ENCODE results near the gene CNDP1.

DNA sequence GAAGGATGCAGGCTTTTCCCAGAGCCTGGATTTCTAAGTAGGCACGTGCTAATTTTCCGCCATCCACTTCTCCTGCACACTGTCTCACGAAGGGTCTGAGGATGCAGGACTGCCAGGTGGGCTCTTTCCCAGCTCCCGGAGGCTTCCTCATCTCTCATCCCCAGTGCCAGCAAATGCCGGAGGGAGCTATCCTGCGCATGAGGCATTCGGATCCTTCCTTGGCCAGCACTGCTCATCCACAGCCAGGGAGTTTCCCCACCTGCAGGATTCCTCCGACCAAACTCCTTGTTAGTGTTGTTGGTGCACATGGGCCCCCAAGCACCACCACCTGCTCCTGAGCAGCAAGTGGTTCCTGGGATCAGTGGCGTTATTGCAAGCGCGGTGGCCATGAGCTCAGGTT, 5.0 kb downstream of the CNDP1 start:
- no peak for TF ChIP-seq RAD21 (IDR thresholded peaks at IDR 0.05)
- TF ChIP-seq GABPA (IDR thresholded peaks at IDR 0.05 in 1 of 2, conservative IDR thresholded peaks at IDR 0.05 in 1 of 2) = no peak
- TF ChIP-seq, protein P1, sequence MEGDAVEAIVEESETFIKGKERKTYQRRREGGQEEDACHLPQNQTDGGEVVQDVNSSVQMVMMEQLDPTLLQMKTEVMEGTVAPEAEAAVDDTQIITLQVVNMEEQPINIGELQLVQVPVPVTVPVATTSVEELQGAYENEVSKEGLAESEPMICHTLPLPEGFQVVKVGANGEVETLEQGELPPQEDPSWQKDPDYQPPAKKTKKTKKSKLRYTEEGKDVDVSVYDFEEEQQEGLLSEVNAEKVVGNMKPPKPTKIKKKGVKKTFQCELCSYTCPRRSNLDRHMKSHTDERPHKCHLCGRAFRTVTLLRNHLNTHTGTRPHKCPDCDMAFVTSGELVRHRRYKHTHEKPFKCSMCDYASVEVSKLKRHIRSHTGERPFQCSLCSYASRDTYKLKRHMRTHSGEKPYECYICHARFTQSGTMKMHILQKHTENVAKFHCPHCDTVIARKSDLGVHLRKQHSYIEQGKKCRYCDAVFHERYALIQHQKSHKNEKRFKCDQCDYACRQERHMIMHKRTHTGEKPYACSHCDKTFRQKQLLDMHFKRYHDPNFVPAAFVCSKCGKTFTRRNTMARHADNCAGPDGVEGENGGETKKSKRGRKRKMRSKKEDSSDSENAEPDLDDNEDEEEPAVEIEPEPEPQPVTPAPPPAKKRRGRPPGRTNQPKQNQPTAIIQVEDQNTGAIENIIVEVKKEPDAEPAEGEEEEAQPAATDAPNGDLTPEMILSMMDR (IDR thresholded peaks at IDR 0.05; ENCODE audit: low read depth, low read length, missing input control) = no peak
- no peak for TF ChIP-seq RXRA (IDR thresholded peaks at IDR 0.05)
- TF ChIP-seq, protein P2, sequence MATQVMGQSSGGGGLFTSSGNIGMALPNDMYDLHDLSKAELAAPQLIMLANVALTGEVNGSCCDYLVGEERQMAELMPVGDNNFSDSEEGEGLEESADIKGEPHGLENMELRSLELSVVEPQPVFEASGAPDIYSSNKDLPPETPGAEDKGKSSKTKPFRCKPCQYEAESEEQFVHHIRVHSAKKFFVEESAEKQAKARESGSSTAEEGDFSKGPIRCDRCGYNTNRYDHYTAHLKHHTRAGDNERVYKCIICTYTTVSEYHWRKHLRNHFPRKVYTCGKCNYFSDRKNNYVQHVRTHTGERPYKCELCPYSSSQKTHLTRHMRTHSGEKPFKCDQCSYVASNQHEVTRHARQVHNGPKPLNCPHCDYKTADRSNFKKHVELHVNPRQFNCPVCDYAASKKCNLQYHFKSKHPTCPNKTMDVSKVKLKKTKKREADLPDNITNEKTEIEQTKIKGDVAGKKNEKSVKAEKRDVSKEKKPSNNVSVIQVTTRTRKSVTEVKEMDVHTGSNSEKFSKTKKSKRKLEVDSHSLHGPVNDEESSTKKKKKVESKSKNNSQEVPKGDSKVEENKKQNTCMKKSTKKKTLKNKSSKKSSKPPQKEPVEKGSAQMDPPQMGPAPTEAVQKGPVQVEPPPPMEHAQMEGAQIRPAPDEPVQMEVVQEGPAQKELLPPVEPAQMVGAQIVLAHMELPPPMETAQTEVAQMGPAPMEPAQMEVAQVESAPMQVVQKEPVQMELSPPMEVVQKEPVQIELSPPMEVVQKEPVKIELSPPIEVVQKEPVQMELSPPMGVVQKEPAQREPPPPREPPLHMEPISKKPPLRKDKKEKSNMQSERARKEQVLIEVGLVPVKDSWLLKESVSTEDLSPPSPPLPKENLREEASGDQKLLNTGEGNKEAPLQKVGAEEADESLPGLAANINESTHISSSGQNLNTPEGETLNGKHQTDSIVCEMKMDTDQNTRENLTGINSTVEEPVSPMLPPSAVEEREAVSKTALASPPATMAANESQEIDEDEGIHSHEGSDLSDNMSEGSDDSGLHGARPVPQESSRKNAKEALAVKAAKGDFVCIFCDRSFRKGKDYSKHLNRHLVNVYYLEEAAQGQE (IDR thresholded peaks at IDR 0.05) = no peak
- TF ChIP-seq, protein P3, sequence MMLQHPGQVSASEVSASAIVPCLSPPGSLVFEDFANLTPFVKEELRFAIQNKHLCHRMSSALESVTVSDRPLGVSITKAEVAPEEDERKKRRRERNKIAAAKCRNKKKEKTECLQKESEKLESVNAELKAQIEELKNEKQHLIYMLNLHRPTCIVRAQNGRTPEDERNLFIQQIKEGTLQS (IDR thresholded peaks at IDR 0.05) = no peak
- TF ChIP-seq FOXA1 (IDR thresholded peaks at IDR 0.05) = no peak
- no peak for TF ChIP-seq SP1 (IDR thresholded peaks at IDR 0.05)
- no peak for TF ChIP-seq YY1 (IDR thresholded peaks at IDR 0.05)
- TF ChIP-seq, protein P4, sequence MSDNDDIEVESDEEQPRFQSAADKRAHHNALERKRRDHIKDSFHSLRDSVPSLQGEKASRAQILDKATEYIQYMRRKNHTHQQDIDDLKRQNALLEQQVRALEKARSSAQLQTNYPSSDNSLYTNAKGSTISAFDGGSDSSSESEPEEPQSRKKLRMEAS (IDR thresholded peaks at IDR 0.05) = no peak
- no peak for TF ChIP-seq HNF4A (conservative IDR thresholded peaks at IDR 0.05)
- TF ChIP-seq JUND (IDR thresholded peaks at IDR 0.05) = no peak
- no peak for TF ChIP-seq TAF1 (conservative IDR thresholded peaks at IDR 0.05)
- no peak for TF ChIP-seq EGR1 (IDR thresholded peaks at IDR 0.05; ENCODE audit: low read depth in 2 of 2)
